Measurements from ENCODE around the gene MCC. TPM values are rescaled to one million over a fixed set of nuclear protein-coding genes. Genes with fewer than 3 reads are reported as not detected.

The MCC gene
- total RNA-seq, 3 donors from 2014 or later, result 24.3 to 46.5 (median 29.4) TPM

DNA sequence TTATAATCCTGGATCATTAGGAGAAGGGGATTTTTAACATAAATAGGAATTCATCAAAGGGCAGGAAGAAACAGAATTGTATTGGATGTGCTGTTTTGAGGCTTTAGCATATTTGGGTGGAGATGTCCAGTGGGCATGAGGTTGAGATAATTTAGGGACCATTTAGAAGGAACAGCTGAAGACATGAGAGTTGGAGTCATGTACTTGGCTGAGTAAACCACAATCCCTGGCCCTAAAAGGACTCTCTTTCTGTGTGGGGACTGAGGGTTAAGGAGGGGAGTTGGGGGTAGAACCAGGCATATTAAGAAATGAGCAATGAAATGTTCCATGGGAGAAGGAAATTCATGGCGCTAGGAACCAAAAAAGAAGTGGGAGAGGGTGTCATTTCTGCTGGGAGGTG, 450.1 kb downstream of the MCC start:
- H3K27me3 ChIP-seq, result no peaks in the 10 kb centered on the region
- TF ChIP-seq POLR2A (IDR thresholded peaks at IDR 0.05) (no peak), POLR2AphosphoS5 (IDR thresholded peaks at IDR 0.05) (no peak), CTCF (IDR thresholded peaks at IDR 0.05) (no peak)
- no peaks in the 10 kb centered on the region for H3K36me3 ChIP-seq
- no peaks in the 10 kb centered on the region for H3K9me3 ChIP-seq
- H3K4me3 ChIP-seq, result no peak overlapping the region
- H3K27ac ChIP-seq, result no peak overlapping the region
- DNase-seq (ENCODE audit: low spot score in 2 of 2), result no peak
- H3K4me1 ChIP-seq, result no peaks in the 10 kb centered on the region
- intact Hi-C loops (cut with DNase I; ENCODE audit: low total_unique reads), result no loop called here

DNA sequence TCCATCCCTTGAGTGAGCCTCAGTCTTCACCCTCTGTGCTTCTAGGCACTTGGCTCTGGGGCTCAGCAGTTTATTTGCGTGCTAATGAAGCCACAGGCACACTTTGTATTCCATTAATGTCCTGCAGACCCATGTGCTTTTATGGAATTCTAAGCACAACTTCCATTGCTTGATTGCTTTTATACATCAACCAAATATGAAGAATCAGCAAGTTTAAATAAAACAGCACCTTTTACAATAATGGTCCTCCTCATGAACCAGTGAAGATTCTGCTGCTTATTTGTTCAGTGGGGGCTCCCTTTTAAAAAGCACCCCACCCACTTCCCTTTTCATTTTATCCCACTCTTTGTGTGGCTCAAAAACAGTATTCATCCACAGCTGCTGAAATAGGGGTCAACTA, 451.4 kb downstream of the MCC start:
- intact Hi-C loops (cut with DNase I; ENCODE audit: low total_unique reads), result no loop called here
- H3K27ac ChIP-seq, result no peak overlapping the region
- no peaks in the 10 kb centered on the region for H3K27me3 ChIP-seq
- no peaks in the 10 kb centered on the region for H3K9me3 ChIP-seq
- no peak overlapping the region for H3K4me3 ChIP-seq
- TF ChIP-seq POLR2A (IDR thresholded peaks at IDR 0.05), result no peak
- TF ChIP-seq CTCF (IDR thresholded peaks at IDR 0.05), result no peak
- TF ChIP-seq POLR2AphosphoS5 (IDR thresholded peaks at IDR 0.05), result no peak
- H3K4me1 ChIP-seq, result no peaks in the 10 kb centered on the region
- no peak for DNase-seq (ENCODE audit: low spot score in 2 of 2)
- H3K36me3 ChIP-seq, result no peaks in the 10 kb centered on the region

- intact Hi-C loops (cut with DNase I; ENCODE audit: low total_unique reads), result no loop called here
Observed at GRCh38 chr5:113036321-113036720, 451.9 kb downstream of the MCC start.

GRCh38 chr5:113035096-113035495, 453.2 kb downstream of the MCC start:
- Histone ChIP-seq H3K27ac (no peak overlapping the region), H3K27me3 (no peaks in the 10 kb centered on the region), H3K36me3 (no peaks in the 10 kb centered on the region), H3K4me1 (no peaks in the 10 kb centered on the region), H3K4me3 (no peak overlapping the region), H3K9me3 (no peaks in the 10 kb centered on the region)
- intact Hi-C loops (cut with DNase I; ENCODE audit: low total_unique reads), result no loop called here
- TF ChIP-seq POLR2A (IDR thresholded peaks at IDR 0.05), result no peak
- no peak for TF ChIP-seq CTCF (IDR thresholded peaks at IDR 0.05)
- TF ChIP-seq POLR2AphosphoS5 (IDR thresholded peaks at IDR 0.05), result no peak
- no peak for DNase-seq (ENCODE audit: low spot score in 2 of 2)

More at GRCh38 chr5:113036321-113036720, 451.9 kb downstream of the MCC start:
- DNase-seq (ENCODE audit: low spot score in 2 of 2), result no peak
- no peak overlapping the region for H3K4me3 ChIP-seq
- no peaks in the 10 kb centered on the region for H3K9me3 ChIP-seq
- H3K27ac ChIP-seq, result no peak overlapping the region
- no peaks in the 10 kb centered on the region for H3K27me3 ChIP-seq
- no peaks in the 10 kb centered on the region for H3K4me1 ChIP-seq
- TF ChIP-seq POLR2AphosphoS5 (IDR thresholded peaks at IDR 0.05) (no peak), POLR2A (IDR thresholded peaks at IDR 0.05) (no peak), CTCF (IDR thresholded peaks at IDR 0.05) (no peak)
- H3K36me3 ChIP-seq, result no peaks in the 10 kb centered on the region

DNA sequence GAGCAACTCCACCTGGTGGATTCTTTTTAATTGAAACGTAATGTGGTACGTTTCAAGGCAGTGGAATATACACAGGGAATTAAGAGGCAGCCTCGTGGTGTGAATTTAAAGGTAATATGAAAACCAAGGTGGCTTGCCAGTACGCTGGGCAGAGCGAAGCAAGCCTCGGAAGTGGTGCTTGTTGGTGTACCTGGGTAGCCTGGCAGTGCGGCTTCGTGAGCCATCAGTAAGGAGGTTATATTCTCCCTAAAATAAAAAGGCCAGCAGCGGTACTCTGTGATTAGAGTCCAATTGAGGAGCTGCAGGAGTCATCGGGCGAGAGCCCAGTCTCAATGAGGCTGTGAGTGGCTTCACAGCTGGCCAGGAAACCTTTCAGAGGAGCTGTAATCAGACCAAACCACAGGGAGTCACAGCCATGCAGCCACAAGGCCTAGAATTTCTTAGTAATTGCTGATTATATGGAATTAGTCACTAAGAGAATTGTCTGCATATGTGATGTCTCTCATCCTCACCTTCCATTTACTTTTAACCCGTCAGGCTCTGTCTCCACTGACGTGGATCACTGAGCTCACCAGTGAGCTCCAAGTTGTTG, 454.0 kb downstream of the MCC start:
- TF ChIP-seq CTCF (IDR thresholded peaks at IDR 0.05) (no peak), POLR2A (IDR thresholded peaks at IDR 0.05) (no peak), POLR2AphosphoS5 (IDR thresholded peaks at IDR 0.05) (no peak)
- DNase-seq (ENCODE audit: low spot score in 2 of 2), result no peak
- no peaks in the 10 kb centered on the region for H3K4me1 ChIP-seq
- no peaks in the 10 kb centered on the region for H3K36me3 ChIP-seq
- intact Hi-C loops (cut with DNase I; ENCODE audit: low total_unique reads), result no loop called here
- no peak overlapping the region for H3K4me3 ChIP-seq
- no peaks in the 10 kb centered on the region for H3K27me3 ChIP-seq
- H3K27ac ChIP-seq, result no peak overlapping the region
- no peaks in the 10 kb centered on the region for H3K9me3 ChIP-seq

Data from breast epithelium (tissue), 4 donors.